HL-60 (cell line): Measurements from ENCODE around the gene ZC3H14.

Source experiments
- POLR2AphosphoS5 ChIP-seq: IDR thresholded peaks from 2 replicates; pipeline ENCODE4 v1.6.1; 2012; ENCODE audit warnings: low read depth
- TF ChIP-seq, protein P1 (sequence below): IDR thresholded peaks from one replicate; pipeline ENCODE4 v1.5.1; 2011; ENCODE audit warnings: low read length, control low read depth, inconsistent platforms; ENCODE audit not compliant: insufficient read depth

DNA sequence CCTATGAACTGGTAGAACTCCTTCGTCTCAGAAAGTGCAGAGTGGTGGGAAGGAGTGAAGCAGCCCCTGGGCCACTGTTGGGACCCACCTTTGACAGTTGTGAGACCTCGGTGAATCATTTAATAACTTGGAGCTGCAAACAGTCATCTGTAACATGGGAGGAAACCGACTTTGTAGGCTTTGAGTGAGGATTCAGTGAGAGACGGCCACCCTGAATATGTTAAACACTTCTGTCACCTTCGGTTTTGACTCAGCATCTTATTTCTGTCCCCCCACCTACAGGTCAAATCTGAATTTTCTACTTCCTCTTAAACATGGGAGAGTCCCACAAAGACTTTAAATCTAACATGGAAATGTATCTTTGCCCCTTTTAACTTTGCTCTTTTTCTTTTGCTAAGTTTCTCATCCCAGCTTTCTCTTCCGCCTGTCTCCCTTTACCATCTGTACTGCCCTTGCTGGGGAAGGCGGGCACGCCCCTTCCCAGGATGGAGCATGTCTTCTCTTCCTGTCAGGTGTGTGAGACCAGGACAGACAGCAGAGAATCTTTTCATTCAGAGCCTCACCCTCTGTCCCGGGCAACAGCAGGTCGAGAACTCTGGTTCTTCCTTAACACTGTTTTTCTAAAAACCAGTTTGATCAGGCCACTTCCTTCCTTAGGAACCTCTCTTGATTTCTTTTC, 37.1 kb downstream of the ZC3H14 start:
- TF ChIP-seq, protein P1, sequence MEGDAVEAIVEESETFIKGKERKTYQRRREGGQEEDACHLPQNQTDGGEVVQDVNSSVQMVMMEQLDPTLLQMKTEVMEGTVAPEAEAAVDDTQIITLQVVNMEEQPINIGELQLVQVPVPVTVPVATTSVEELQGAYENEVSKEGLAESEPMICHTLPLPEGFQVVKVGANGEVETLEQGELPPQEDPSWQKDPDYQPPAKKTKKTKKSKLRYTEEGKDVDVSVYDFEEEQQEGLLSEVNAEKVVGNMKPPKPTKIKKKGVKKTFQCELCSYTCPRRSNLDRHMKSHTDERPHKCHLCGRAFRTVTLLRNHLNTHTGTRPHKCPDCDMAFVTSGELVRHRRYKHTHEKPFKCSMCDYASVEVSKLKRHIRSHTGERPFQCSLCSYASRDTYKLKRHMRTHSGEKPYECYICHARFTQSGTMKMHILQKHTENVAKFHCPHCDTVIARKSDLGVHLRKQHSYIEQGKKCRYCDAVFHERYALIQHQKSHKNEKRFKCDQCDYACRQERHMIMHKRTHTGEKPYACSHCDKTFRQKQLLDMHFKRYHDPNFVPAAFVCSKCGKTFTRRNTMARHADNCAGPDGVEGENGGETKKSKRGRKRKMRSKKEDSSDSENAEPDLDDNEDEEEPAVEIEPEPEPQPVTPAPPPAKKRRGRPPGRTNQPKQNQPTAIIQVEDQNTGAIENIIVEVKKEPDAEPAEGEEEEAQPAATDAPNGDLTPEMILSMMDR, result no peak
- no peak for TF ChIP-seq POLR2AphosphoS5
